BLaER1 treated with 17β-estradiol and CSF1 and Interleukin-3, amounts not matched to agents 10 nM and 100 nM (cell line): ENCODE data around the gene PDLIM7.

Experiments used
- H3K27ac ChIP-seq, 11 experiments: shearing (Covaris generic); formaldehyde crosslinking; 2 replicates each; pipeline ENCODE4 v1.8.1; 2022
- H3K27me3 ChIP-seq, 11 experiments: shearing (Covaris generic); formaldehyde crosslinking; 2 replicates each; pipeline ENCODE4 v1.8.1; 2022
- H3K36me3 ChIP-seq, 11 experiments: shearing (Covaris generic); formaldehyde crosslinking; 2 replicates each; pipeline ENCODE4 v1.8.1; 2022
- H3K4me1 ChIP-seq, 10 experiments: shearing (Covaris generic); formaldehyde crosslinking; 2 replicates each; pipeline ENCODE4 v1.8.1; 2022
- H3K4me2 ChIP-seq, 11 experiments: shearing (Covaris generic); formaldehyde crosslinking; 2 replicates each; pipeline ENCODE4 v1.8.1; 2022
- H3K4me3 ChIP-seq, 10 experiments: shearing (Covaris generic); formaldehyde crosslinking; 2 replicates each; pipeline ENCODE4 v1.8.1; 2022
- H3K9ac ChIP-seq, 11 experiments: shearing (Covaris generic); formaldehyde crosslinking; 2 replicates each; pipeline ENCODE4 v1.8.1; 2022
- H3K9me3 ChIP-seq, 11 experiments: shearing (Covaris generic); formaldehyde crosslinking; replicated peaks in 1 of 11; 2 replicates each; pipeline ENCODE4 v1.8.1; 2022
- H4K20me1 ChIP-seq, 11 experiments: shearing (Covaris generic); formaldehyde crosslinking; 2 replicates each; pipeline ENCODE4 v1.8.1; 2022
- Cebpa-rat ChIP-seq, 11 experiments: shearing (Covaris generic); IDR thresholded peaks; 2 replicates each; pipeline ENCODE4 v1.8.1; 2022

PDLIM7 gene

GRCh38 chr5:177505075-177505474 lies 7.7 kb upstream of the PDLIM7 start:
- Histone ChIP-seq H3K27ac (peak overlapping the region in 5 of 11 experiments; percentile 18 to 61 (median 49); a peak in 8 of 22 replicates), H3K4me1 (peaks cover 74 to 86% (median 79%) of the 10 kb centered on the region in 10 experiments), H4K20me1 (peaks cover 58 to 87% (median 65%) of the 10 kb centered on the region in 11 experiments), H3K27me3 (peaks cover 0 to 6% (median 0%) of the 10 kb centered on the region in 11 experiments; a peak in 1 of 22 replicates), H3K36me3 (peaks cover 49 to 64% (median 56%) of the 10 kb centered on the region in 11 experiments), H3K4me3 (no peak overlapping the region; a peak in 1 of 20 replicates), H3K4me2 (peak overlapping the region; percentile 94 to 100 (median 99)), H3K9me3 (no peaks in the 10 kb centered on the region), H3K9ac (peak overlapping the region in 9 of 11 experiments; percentile 21 to 66 (median 45); a peak in 18 of 22 replicates)
- no peak for TF ChIP-seq Cebpa-rat (IDR thresholded peaks at IDR 0.05)

DNA sequence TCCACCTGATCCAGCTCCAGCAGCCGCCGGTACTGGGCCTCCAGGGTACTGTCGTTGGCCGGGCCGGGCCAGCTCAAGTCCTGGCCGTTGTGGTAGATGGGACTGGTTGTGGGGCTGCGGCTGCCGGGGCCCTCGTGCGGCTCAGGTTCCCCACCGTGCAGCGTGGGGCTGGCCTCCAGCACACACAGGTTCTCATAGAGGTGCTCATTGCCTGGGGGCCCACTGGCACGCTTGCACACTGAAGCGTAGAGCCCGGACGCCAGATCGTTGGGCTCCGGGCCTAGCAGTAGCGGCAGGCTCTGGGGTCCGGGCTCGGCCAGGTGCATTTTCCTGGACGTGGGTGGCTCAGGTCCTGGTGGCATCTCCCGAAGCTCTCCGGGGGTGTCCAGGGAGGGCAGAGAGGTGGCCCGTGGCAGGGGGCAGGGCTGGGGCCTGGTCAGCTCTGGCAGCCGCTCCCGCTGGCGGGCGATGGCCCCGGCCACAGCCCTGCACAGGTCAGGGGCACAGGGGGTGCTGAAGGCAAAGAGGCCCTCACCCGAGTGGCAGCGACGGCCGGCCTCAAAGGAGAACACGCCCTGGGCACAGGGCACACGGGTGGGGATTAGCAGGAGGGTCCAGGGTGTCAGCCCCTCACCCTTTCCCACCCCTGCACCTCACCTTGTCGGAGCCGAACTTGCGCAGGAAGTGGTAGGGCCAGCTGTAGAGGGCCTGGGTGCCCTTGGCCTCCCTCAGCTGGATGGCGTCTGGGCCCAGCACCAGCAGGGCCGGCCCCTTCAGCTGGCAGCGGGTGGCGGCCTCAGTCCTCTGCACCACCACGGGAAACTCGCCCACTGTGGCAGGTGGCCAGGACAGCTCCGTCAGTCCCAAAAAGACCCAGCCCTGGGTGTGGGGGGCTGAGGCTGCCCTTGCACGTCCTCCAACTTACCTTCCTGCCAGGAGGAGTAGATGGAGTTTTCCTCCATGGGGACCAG lies 7.0 kb upstream of the PDLIM7 start:
- Histone ChIP-seq H3K27me3 (peaks cover 0 to 13% (median 0%) of the 10 kb centered on the region in 11 experiments; a peak in 2 of 22 replicates), H3K4me1 (peaks cover 71 to 89% (median 83%) of the 10 kb centered on the region in 10 experiments), H3K9me3 (no peaks in the 10 kb centered on the region), H3K4me2 (peak overlapping the region; percentile 94 to 100 (median 99)), H3K4me3 (peak overlapping the region in 1 of 10 experiments; percentile 24; a peak in 1 of 20 replicates), H3K36me3 (peaks cover 49 to 62% (median 56%) of the 10 kb centered on the region in 11 experiments), H3K27ac (peak overlapping the region in 5 of 11 experiments; percentile 18 to 61 (median 49); a peak in 9 of 22 replicates), H3K9ac (peak overlapping the region in 10 of 11 experiments; percentile 12 to 66 (median 44); a peak in 17 of 22 replicates), H4K20me1 (peaks cover 58 to 93% (median 67%) of the 10 kb centered on the region in 11 experiments)
- TF ChIP-seq Cebpa-rat (IDR thresholded peaks at IDR 0.05), result no peak

- H3K36me3 ChIP-seq, result peaks cover 49 to 61% (median 56%) of the 10 kb centered on the region in 11 experiments
- H3K4me1 ChIP-seq, result peaks cover 74 to 97% (median 91%) of the 10 kb centered on the region in 10 experiments
- peak overlapping the region; percentile 94 to 100 (median 99) for H3K4me2 ChIP-seq
- peaks cover 58 to 91% (median 67%) of the 10 kb centered on the region in 11 experiments for H4K20me1 ChIP-seq
- peak overlapping the region in 2 of 10 experiments; percentile 5 to 24; a peak in 2 of 20 replicates for H3K4me3 ChIP-seq
- no peak for TF ChIP-seq Cebpa-rat (IDR thresholded peaks at IDR 0.05)
- peak overlapping the region in 9 of 11 experiments; percentile 8 to 65 (median 43); a peak in 13 of 22 replicates for H3K9ac ChIP-seq
- H3K27ac ChIP-seq, result peak overlapping the region in 5 of 11 experiments; percentile 44 to 68 (median 59); a peak in 8 of 22 replicates
- H3K27me3 ChIP-seq, result peaks cover 0 to 22% (median 0%) of the 10 kb centered on the region in 11 experiments; a peak in 5 of 22 replicates
- H3K9me3 ChIP-seq, result no peaks in the 10 kb centered on the region
Measured at GRCh38 chr5:177503351-177504085, 6.1 kb upstream of the PDLIM7 start.

DNA sequence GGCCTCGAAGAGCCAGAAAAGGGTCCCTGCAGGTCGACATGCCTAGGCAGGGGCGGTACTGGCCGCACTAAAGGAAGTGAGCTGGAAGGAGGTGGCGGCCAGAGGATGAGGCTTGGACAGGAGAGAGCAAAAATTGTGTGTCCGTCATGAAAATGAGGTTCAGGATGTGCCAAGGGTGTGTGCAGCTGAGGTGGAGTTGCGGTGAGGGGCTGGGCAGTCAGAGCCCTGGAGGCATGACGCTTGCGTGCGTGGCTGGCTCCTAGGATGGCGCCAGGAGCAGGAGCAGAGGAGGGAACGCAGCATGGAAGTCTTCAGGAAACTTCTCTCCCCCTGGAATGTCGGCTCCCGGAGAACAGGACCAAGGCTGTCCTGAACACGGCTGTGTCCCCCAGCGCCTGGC lies 5.5 kb upstream of the PDLIM7 start:
- peaks cover 0 to 27% (median 0%) of the 10 kb centered on the region in 11 experiments; a peak in 5 of 22 replicates for H3K27me3 ChIP-seq
- TF ChIP-seq Cebpa-rat (IDR thresholded peaks at IDR 0.05), result no peak
- H3K4me1 ChIP-seq, result peaks cover 81 to 99% (median 98%) of the 10 kb centered on the region in 10 experiments
- peaks cover 58 to 84% (median 67%) of the 10 kb centered on the region in 11 experiments for H4K20me1 ChIP-seq
- peaks cover 49 to 55% (median 51%) of the 10 kb centered on the region in 11 experiments for H3K36me3 ChIP-seq
- peak overlapping the region in 7 of 11 experiments; percentile 26 to 68 (median 45); a peak in 13 of 22 replicates for H3K27ac ChIP-seq
- H3K4me3 ChIP-seq, result no peak overlapping the region; a peak in 1 of 20 replicates
- no peaks in the 10 kb centered on the region for H3K9me3 ChIP-seq
- H3K9ac ChIP-seq, result peak overlapping the region in 10 of 11 experiments; percentile 22 to 65 (median 42); a peak in 16 of 22 replicates
- peak overlapping the region; percentile 94 to 100 (median 99) for H3K4me2 ChIP-seq

DNA sequence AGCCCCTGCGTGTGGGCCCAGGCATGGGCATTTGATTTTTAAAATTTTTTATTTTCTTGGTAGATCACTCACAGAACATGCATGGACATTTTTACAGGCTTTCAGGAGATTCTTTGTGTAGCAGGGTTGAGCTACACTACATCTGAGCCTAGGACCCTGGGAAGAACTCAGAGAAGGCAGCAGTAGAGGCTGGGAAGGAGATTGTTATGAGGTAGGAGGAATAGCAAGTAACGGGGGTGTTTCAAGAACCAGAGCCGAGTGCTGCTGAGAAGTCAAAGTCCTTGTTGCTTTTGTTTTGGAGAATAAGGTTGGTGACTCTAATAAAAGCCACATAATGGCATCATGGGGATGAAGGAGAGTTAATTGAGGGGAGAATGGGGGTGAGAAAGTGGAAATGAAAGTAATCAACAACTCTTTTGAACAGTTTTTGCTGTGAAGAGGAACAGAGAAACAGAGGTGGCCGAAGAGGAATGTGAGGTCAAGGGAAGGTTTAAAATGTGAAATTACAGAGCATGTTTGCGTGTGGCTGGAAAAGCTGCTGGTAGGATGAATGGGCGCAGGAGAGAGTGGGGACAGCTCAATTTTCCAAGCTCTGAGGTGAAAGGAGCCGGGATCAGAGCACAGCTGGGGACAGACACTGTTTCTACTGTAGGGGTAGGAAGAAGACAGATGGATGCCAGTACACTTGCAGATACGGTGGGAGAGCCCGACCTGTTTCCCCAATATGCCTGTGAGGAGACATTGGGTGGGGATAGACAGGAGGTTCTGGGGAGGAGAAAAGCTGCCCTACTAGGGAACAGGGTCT lies 4.7 kb upstream of the PDLIM7 start:
- Histone ChIP-seq H4K20me1 (peaks cover 56 to 76% (median 68%) of the 10 kb centered on the region in 11 experiments), H3K27ac (peak overlapping the region in 7 of 11 experiments; percentile 26 to 68 (median 45); a peak in 14 of 22 replicates), H3K9ac (peak overlapping the region in 9 of 11 experiments; percentile 22 to 65 (median 43); a peak in 15 of 22 replicates), H3K4me2 (peak overlapping the region; percentile 94 to 100 (median 99)), H3K4me1 (peaks cover 77 to 95% (median 94%) of the 10 kb centered on the region in 10 experiments), H3K4me3 (no peak overlapping the region), H3K36me3 (peaks cover 42 to 47% (median 44%) of the 10 kb centered on the region in 11 experiments), H3K9me3 (no peaks in the 10 kb centered on the region), H3K27me3 (peaks cover 0 to 27% (median 0%) of the 10 kb centered on the region in 11 experiments; a peak in 5 of 22 replicates)
- TF ChIP-seq Cebpa-rat (IDR thresholded peaks at IDR 0.05), result no peak

DNA sequence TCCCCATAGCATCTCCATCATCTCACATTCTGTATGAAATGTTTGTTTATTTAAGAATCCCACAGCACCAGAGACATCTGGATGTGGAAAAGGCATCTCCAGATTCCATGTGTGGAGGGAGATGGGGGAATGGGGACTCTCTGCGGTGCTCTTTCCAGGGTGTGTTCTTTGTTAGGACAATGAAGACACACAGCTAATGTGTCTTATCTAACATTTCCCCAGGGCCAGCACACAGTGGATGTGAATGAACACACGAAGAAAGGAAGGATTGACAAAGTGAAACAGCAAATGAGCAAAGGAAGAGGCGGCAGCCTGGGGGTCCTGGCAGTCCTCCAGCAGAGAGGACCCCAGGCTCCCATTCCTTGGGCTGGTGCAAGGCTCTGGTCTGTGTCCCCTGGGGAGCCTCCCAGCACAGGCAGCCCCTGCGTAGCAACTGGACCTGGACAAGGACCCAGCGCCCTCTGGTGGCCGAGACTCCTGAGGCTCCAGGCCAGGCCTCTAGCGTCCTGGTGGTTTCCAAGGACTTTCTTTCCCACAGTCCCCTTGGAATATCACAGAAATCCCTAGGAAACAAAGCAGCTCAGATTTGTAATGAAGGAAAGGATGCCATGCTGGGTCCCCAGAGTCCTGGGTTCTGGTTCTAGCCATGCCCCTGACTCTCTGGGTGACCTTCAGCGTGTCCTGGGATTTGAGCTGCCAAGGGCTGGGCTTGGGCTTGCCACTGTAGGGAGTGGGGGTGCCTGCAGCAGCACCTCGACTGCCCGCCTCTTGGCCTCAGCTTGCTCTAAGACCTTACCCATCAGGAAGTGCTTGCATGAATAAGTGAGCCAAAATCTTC lies 3.5 kb upstream of the PDLIM7 start:
- no peak for TF ChIP-seq Cebpa-rat (IDR thresholded peaks at IDR 0.05)
- H3K4me3 ChIP-seq, result no peak overlapping the region
- peak overlapping the region in 5 of 11 experiments; percentile 43 to 65 (median 55); a peak in 9 of 22 replicates for H3K9ac ChIP-seq
- peaks cover 56 to 71% (median 64%) of the 10 kb centered on the region in 11 experiments for H4K20me1 ChIP-seq
- peak overlapping the region in 4 of 11 experiments; percentile 45 to 68 (median 60); a peak in 5 of 22 replicates for H3K27ac ChIP-seq
- peak overlapping the region; percentile 94 to 100 (median 99) for H3K4me2 ChIP-seq
- peaks cover 0 to 27% (median 0%) of the 10 kb centered on the region in 11 experiments; a peak in 5 of 22 replicates for H3K27me3 ChIP-seq
- H3K36me3 ChIP-seq, result peaks cover 31 to 36% (median 32%) of the 10 kb centered on the region in 11 experiments
- no peaks in the 10 kb centered on the region for H3K9me3 ChIP-seq
- H3K4me1 ChIP-seq, result peaks cover 72 to 91% (median 89%) of the 10 kb centered on the region in 10 experiments
